ENCODE results near the gene CYP24A1. TPM values are rescaled to one million over a fixed set of nuclear protein-coding genes. Genes with fewer than 3 reads are reported as not detected.

CYP24A1 gene
- total RNA-seq, 2 donors from 2014 or later, result 1.9 TPM; not detected in 1

- H3K36me3 ChIP-seq, result no peaks in the 10 kb centered on the region
- H3K27me3 ChIP-seq (replicated peaks; ENCODE audit: insufficient read depth), result peaks cover 33% of the 10 kb centered on the region
- no peak overlapping the region for H3K27ac ChIP-seq
- no peak overlapping the region for H3K4me3 ChIP-seq
- WGBS, result 68% methylated on average over 4 of the region's 4 CpGs
- intact Hi-C loops (cut with DNase I), result no loop called here
- DNase-seq (ENCODE audit: low spot score), result no peak
- TF ChIP-seq, protein P1, sequence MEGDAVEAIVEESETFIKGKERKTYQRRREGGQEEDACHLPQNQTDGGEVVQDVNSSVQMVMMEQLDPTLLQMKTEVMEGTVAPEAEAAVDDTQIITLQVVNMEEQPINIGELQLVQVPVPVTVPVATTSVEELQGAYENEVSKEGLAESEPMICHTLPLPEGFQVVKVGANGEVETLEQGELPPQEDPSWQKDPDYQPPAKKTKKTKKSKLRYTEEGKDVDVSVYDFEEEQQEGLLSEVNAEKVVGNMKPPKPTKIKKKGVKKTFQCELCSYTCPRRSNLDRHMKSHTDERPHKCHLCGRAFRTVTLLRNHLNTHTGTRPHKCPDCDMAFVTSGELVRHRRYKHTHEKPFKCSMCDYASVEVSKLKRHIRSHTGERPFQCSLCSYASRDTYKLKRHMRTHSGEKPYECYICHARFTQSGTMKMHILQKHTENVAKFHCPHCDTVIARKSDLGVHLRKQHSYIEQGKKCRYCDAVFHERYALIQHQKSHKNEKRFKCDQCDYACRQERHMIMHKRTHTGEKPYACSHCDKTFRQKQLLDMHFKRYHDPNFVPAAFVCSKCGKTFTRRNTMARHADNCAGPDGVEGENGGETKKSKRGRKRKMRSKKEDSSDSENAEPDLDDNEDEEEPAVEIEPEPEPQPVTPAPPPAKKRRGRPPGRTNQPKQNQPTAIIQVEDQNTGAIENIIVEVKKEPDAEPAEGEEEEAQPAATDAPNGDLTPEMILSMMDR (IDR thresholded peaks at IDR 0.05), result no peak
- TF ChIP-seq POLR2AphosphoS5 (IDR thresholded peaks at IDR 0.05) (no peak), POLR2A (IDR thresholded peaks at IDR 0.05) (no peak)
- H3K4me1 ChIP-seq (replicated peaks), result peaks cover 4% of the 10 kb centered on the region
- no peaks in the 10 kb centered on the region for H3K9me3 ChIP-seq
Observed at GRCh38 chr20:54170026-54170471, 3.7 kb downstream of the CYP24A1 start.

GRCh38 chr20:54168961-54169862 is 4.6 kb downstream of the CYP24A1 start:
- 68% methylated on average over 14 of the region's 14 CpGs for WGBS
- Histone ChIP-seq H3K4me1 (replicated peaks) (peaks cover 4% of the 10 kb centered on the region), H3K27ac (no peak overlapping the region), H3K4me3 (no peak overlapping the region), H3K9me3 (no peaks in the 10 kb centered on the region), H3K27me3 (replicated peaks; ENCODE audit: insufficient read depth) (peaks cover 31% of the 10 kb centered on the region), H3K36me3 (no peaks in the 10 kb centered on the region)
- no peak for DNase-seq (ENCODE audit: low spot score)
- intact Hi-C loops (cut with DNase I), result no loop called here
- TF ChIP-seq POLR2A (IDR thresholded peaks at IDR 0.05), result no peak
- TF ChIP-seq, protein P1 (IDR thresholded peaks at IDR 0.05), result no peak
- TF ChIP-seq POLR2AphosphoS5 (IDR thresholded peaks at IDR 0.05), result no peak

DNA sequence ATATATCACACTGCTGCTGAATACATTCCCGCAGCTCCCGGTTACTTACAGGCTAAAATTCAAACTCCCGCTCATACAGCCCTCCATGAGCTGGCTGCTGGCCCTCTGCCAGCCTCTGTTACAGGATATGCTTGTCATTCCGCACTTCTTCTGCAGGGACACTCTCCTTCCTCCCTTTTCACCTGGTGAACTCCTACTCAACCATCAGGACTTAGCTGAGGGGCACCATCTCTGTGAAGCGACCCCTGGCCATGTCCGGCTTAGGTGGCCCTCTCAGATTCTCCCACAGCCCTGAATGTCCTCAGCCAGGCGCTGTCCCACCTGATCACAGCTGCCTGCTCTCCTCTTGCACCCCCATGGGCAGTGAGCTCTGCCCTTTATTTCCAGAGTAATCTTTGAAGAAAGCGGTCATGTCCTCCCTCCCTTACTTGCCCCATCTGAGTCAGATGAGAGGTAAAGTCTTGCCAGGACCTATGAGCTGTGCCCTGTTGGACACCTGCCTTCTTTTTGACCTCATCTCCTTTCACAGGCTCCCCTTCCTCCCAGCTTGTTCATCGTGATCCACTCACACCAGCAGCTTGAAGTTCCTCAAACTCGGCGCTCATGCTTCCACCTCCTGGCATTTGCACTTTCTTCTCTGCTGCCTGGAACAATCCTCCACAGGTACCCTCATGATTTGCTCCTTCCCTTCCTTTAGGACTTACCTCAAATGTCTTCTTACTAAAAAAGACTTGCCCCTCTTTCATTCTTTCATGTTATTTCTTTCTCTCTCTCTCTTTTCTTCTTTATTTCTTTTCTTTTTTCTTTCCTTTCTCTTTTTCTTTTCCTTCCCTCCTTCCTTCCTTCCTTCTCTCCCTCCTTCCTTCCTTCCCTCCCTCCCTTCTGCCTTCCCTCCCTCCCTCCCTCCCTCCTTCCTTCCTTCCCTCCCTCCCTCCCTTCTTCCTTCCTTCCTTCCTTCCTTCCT is 5.6 kb downstream of the CYP24A1 start:
- 67% methylated on average over 11 of the region's 11 CpGs for WGBS
- intact Hi-C loops (cut with DNase I), result no loop called here
- H3K9me3 ChIP-seq, result no peaks in the 10 kb centered on the region
- H3K4me1 ChIP-seq (replicated peaks), result peaks cover 3% of the 10 kb centered on the region
- H3K27ac ChIP-seq, result no peak overlapping the region
- H3K4me3 ChIP-seq, result no peak overlapping the region
- H3K36me3 ChIP-seq, result no peaks in the 10 kb centered on the region
- H3K27me3 ChIP-seq (replicated peaks; ENCODE audit: insufficient read depth), result peaks cover 21% of the 10 kb centered on the region
- no peak for DNase-seq (ENCODE audit: low spot score)
- TF ChIP-seq, protein P1 (IDR thresholded peaks at IDR 0.05), result no peak
- TF ChIP-seq POLR2A (IDR thresholded peaks at IDR 0.05) (no peak), POLR2AphosphoS5 (IDR thresholded peaks at IDR 0.05) (no peak)

DNA sequence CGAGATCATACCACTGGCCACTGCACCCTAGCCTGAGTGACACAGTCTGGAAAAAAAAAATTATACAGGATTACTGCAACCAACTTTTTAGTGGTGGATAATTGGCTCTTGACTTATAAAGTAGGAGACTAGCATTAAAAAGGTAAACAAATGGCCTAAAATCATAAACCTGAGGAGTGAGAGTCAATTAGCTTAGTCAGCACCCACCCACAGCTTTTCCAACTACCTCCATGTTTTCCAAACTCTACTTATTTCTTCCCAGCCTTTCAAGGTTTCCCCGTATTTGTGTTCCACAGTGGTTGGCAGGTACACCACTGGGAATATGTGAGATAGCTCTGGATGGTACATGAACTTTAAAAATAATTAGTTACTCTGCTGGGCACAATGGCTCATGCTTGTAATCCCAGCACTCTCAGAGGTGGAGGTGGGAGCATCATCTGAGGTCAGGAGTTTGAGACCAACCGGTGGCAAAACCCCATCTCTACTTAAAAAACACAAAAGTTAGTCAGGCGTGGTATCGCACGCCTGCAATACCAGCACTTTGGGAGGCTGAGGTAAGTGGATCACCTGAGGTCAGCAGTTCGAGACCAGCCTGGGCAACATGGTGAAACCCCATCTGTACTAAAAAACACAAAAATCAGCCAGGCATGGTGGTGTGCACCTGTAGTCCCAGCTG is 6.7 kb downstream of the CYP24A1 start:
- TF ChIP-seq POLR2AphosphoS5 (IDR thresholded peaks at IDR 0.05) (no peak), POLR2A (IDR thresholded peaks at IDR 0.05) (no peak)
- TF ChIP-seq, protein P1 (IDR thresholded peaks at IDR 0.05), result no peak
- WGBS, result 96% methylated on average over 7 of the region's 7 CpGs
- intact Hi-C loops (cut with DNase I), result no loop called here
- H3K9me3 ChIP-seq, result no peaks in the 10 kb centered on the region
- no peak overlapping the region for H3K27ac ChIP-seq
- DNase-seq (ENCODE audit: low spot score), result no peak
- no peak overlapping the region for H3K4me3 ChIP-seq
- H3K4me1 ChIP-seq (replicated peaks), result no peaks in the 10 kb centered on the region
- H3K27me3 ChIP-seq (replicated peaks; ENCODE audit: insufficient read depth), result peaks cover 11% of the 10 kb centered on the region
- H3K36me3 ChIP-seq, result no peaks in the 10 kb centered on the region

Data from prostate gland (tissue), 2 donors.